SU-DHL-6 (cell line): ENCODE measurements around the gene TFB1M.

Experiments used
- EZH2phosphoT487 ChIP-seq: fragments of 200-600 bp; sonication (generic), shearing (Covaris generic); conservative IDR thresholded peaks from 2 replicates; pipeline ENCODE4 v1.6.1; 2018; ENCODE audit warnings: mild to moderate bottlenecking, antibody characterized with exemption, low read length, moderate library complexity, mixed read lengths
- TF ChIP-seq, protein P1 (sequence below): fragments of 200-600 bp; sonication (generic); IDR thresholded peaks from one replicate; pipeline ENCODE4 v1.5.1; 2017; ENCODE audit warnings: antibody characterized with exemption, mild to moderate bottlenecking, low read length, moderate library complexity; ENCODE audit not compliant: insufficient read depth, poor library complexity, severe bottlenecking

DNA sequence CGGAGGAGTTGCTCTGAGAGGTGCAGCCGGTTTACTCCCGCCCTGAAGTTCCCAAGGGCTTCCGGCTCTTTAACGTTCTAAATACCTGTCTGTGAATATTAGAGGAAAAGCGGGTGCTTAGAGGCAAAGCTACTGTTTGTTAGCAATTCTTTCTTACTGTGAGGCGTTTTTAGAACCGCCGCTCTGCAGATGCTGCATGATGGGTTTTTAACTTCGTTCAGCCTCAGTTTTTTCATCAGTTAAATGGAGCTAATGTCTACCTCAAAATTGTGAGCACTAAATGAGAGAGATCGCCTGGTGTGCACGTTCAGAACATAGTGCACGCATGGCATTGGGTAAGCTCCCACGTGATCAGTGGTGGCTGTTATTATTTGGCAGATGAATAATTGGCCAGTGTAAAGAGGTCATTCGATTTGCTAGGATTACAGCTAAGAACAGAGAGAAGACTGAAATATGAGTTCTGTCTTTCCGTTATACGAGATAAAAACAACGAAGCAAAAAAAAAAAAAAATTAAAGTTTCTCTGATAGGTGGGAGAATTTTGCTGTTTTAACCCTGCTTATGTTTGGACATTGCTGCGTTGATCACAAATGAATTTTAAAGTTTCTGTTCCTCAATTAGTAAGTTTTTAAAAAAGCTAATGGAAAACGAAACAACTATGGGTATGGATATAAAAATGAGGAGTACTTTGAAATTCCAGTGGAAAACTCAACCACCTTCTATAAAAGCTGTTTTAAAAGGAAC, 660 bp upstream of the TFB1M start:
- TF ChIP-seq, protein P1, sequence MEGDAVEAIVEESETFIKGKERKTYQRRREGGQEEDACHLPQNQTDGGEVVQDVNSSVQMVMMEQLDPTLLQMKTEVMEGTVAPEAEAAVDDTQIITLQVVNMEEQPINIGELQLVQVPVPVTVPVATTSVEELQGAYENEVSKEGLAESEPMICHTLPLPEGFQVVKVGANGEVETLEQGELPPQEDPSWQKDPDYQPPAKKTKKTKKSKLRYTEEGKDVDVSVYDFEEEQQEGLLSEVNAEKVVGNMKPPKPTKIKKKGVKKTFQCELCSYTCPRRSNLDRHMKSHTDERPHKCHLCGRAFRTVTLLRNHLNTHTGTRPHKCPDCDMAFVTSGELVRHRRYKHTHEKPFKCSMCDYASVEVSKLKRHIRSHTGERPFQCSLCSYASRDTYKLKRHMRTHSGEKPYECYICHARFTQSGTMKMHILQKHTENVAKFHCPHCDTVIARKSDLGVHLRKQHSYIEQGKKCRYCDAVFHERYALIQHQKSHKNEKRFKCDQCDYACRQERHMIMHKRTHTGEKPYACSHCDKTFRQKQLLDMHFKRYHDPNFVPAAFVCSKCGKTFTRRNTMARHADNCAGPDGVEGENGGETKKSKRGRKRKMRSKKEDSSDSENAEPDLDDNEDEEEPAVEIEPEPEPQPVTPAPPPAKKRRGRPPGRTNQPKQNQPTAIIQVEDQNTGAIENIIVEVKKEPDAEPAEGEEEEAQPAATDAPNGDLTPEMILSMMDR = no peak
- TF ChIP-seq EZH2phosphoT487 = no peak
